22Rv1 (cell line): ENCODE measurements around the gene POMGNT2.

Experiments
- ZFX ChIP-seq: fragments of 450-650 bp; IDR thresholded peaks from 2 replicates; pipeline ENCODE4 v1.6.1; 2017; ENCODE audit warnings: antibody characterized with exemption, borderline replicate concordance
- TF ChIP-seq, protein P1 (sequence below): fragments of 450-650 bp; IDR thresholded peaks from 2 replicates; pipeline ENCODE4 v1.5.1; 2017; ENCODE audit warnings: mild to moderate bottlenecking

DNA sequence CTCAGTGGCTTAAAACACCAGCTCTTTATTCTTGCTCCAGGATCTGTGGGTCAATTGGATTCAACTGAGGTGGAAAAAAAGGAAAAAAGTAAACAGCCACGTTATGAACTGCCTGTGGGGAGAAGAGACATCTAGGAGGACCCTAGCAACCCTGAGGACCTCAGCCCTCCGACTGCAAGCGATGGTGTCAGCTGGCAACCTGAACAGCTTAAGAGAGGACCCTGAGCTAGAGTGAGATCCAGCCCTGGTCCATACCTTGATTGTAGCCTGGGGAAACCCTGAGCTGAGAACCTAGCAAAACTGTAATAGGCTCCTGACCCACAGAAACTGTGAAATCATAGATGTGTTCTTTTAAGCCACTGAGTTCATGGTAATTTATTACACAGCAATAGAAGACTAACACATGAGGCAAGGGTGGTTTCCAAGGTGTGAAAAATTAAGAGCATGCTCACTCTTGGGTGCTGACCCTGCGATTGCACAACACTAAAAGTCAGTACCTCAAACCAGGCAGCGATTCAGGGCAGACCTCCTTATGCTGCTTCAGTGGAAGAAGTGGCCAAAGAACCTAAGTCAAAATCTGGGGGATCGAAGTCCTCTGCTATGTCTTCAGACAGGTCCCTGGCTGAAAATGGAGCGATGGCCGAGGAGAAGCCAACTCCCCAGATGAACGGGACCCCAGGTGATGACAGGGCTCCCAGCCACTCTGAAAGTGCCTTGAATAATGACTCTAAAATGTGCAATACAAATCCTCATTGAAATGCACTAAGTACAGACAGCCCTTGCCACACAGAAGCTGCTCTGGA lies 69.1 kb downstream of the POMGNT2 start:
- TF ChIP-seq, protein P1, sequence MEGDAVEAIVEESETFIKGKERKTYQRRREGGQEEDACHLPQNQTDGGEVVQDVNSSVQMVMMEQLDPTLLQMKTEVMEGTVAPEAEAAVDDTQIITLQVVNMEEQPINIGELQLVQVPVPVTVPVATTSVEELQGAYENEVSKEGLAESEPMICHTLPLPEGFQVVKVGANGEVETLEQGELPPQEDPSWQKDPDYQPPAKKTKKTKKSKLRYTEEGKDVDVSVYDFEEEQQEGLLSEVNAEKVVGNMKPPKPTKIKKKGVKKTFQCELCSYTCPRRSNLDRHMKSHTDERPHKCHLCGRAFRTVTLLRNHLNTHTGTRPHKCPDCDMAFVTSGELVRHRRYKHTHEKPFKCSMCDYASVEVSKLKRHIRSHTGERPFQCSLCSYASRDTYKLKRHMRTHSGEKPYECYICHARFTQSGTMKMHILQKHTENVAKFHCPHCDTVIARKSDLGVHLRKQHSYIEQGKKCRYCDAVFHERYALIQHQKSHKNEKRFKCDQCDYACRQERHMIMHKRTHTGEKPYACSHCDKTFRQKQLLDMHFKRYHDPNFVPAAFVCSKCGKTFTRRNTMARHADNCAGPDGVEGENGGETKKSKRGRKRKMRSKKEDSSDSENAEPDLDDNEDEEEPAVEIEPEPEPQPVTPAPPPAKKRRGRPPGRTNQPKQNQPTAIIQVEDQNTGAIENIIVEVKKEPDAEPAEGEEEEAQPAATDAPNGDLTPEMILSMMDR: no peak
- no peak for TF ChIP-seq ZFX
